Skeletal muscle tissue (tissue), 4 donors: ENCODE results near the gene GLCE. TPM values are rescaled to one million over a fixed set of nuclear protein-coding genes. Genes with fewer than 3 reads are reported as not detected.
"Not testable (repeated sequence)": the region's sequence is repeated elsewhere in the genome, so short reads cannot be mapped to it uniquely, and the experiment has no call there.

Experiments
- H3K27ac ChIP-seq: one replicate; pipeline ENCODE4 v1.7.0; 2013; ENCODE audit warnings: mild to moderate bottlenecking, low read depth, low read length, inconsistent platforms
- H3K27me3 ChIP-seq, 3 donors: one replicate each; pipeline ENCODE4 v1.7.0; 2013; ENCODE audit warnings: low read length in 3 of 3; ENCODE audit not compliant: control insufficient read depth in 3 of 3, insufficient read depth in 3 of 3
- H3K36me3 ChIP-seq, 3 donors: one replicate each; pipeline ENCODE4 v1.7.0; 2013; ENCODE audit warnings: low read length in 3 of 3; ENCODE audit not compliant: control insufficient read depth in 3 of 3, insufficient read depth in 3 of 3
- H3K4me1 ChIP-seq, 3 donors: one replicate each; pipeline ENCODE4 v1.7.0; 2013; ENCODE audit warnings: low read length in 3 of 3, mild to moderate bottlenecking in 3 of 3; ENCODE audit not compliant: control insufficient read depth in 3 of 3, insufficient read depth in 3 of 3
- H3K4me3 ChIP-seq, 3 donors: one replicate each; pipeline ENCODE4 v1.7.0; 2013; ENCODE audit warnings: low read length in 3 of 3
- H3K9ac ChIP-seq, 3 donors: one replicate each; pipeline ENCODE4 v1.7.0; 2013; ENCODE audit warnings: low read length in 3 of 3, mild to moderate bottlenecking in 3 of 3, moderate library complexity in 2 of 3, low read depth in 1 of 3
- H3K9me3 ChIP-seq, 3 donors: one replicate each; pipeline ENCODE4 v1.7.0; 2013; ENCODE audit warnings: low read length in 3 of 3; ENCODE audit not compliant: control insufficient read depth in 3 of 3
- total RNA-seq: library from RNA; depleted of rRNA; stranded (reverse); fragments of >200 nt; gene quantifications from one replicate; pipeline ENCODE4 v1.2.3, GENCODE V29; 2014
- donor health status: Osteomylitis.

Gene GLCE
- total RNA-seq, 1 donor from 2014 or later, result 38.6 TPM

DNA sequence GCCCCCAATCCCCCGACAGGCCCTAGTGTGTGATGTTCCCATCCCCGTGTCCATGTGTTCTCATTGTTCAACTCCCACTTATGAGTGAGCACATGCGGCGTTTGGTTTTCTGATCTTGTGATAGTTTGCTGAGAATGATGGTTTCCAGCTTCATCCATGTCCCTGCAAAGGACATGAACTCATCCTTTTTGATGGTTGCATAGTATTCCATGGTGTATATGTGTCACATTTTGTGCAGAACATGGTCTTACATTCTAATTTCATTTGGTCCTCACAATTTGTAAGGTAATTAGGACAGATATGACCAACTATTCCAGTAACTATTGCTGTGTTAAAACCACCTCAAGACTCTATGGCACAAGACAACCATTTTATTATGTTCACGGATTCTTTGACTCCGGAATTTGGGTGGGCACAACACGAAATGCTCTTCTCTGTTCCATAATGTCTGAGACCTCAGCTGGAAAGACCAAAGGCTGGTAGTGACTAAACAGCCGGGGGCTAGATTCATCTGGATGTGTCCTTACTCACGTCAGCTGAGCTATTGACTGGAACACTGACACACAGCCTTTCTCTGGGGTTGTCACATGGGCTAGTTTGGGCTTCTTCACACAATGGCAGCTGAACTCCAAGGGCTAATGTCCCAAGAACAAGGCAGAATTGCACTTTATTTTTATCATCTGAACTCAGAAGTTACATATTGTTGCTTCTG lies 13.6 kb upstream of the GLCE start:
- Histone ChIP-seq H3K4me1 (no peaks in the 10 kb centered on the region), H3K9me3 (no peaks in the 10 kb centered on the region), H3K36me3 (no peaks in the 10 kb centered on the region), H3K27ac (no peak overlapping the region), H3K27me3 (peaks cover 2 to 20% (median 11%) of the 10 kb centered on the region in 3 donors), H3K9ac (no peak overlapping the region), H3K4me3 (no peak overlapping the region)

DNA sequence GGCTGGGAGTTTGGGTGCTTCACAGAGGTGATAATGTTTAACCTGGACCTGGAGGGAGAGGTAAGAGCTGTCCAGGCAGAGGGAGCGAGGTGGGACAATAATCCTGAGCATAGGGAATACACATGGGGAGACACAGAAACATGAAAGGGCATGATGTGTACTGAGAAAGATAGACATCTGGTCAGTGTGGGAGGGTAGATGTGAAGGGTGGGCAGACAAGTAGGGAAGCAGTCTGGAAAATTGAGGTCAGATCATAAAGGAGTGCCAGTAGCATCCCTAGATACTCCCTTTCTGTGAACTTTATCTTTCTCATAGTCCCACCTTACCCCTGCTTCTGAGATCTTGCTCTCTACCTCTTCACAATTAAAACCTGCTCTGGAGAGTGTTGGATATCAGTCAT lies 12.0 kb upstream of the GLCE start:
- no peaks in the 10 kb centered on the region for H3K36me3 ChIP-seq
- H3K27ac ChIP-seq, result no peak overlapping the region
- H3K4me3 ChIP-seq, result no peak overlapping the region
- H3K4me1 ChIP-seq, result no peaks in the 10 kb centered on the region
- no peak overlapping the region for H3K9ac ChIP-seq
- no peaks in the 10 kb centered on the region for H3K9me3 ChIP-seq
- peaks cover 2 to 16% (median 8%) of the 10 kb centered on the region in 3 donors for H3K27me3 ChIP-seq

DNA sequence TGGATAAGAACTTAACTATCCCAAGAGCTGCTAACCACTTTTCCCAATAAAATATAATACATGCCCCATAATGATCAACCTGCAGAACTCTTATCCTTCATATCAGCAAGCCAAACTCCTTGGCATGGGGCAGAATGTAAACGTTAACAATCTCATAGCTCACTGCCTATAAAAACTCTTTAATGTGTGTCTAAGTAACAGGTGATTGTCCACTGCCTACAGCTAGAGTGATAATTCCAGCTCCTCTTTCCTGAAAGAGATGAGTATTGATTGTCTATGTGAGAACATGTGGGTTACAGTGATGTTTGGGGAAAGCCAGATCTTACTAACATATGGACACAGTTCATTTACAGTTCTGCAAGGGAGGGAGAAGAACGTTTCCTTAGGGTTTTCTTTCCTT lies 11.3 kb upstream of the GLCE start:
- Histone ChIP-seq H3K27me3 (peaks cover 2 to 10% (median 8%) of the 10 kb centered on the region in 3 donors), H3K36me3 (no peaks in the 10 kb centered on the region), H3K27ac (no peak overlapping the region), H3K9me3 (no peaks in the 10 kb centered on the region), H3K9ac (no peak overlapping the region), H3K4me3 (no peak overlapping the region), H3K4me1 (no peaks in the 10 kb centered on the region)

DNA sequence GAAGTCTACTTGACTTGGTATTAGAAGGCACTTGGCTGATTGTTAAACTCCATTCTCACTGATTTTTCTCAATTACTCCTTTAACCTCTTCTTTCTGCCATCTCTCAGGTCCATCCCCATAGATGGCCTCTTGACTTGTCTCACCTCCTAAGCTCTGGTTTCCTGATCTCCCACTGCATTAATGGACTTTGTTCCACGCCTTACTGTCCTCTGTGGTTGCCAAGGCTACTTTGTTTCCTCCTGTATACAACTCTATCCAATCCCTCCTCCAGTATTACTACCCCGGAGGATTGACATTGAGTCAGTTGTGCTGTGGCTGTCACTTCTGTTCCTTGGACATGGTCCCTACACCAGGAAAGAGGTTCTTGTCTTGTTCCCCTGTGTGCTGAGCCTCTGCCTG lies 10.6 kb upstream of the GLCE start:
- Histone ChIP-seq H3K27me3 (peaks cover 2 to 10% (median 5%) of the 10 kb centered on the region in 3 donors), H3K4me1 (no peaks in the 10 kb centered on the region), H3K27ac (no peak overlapping the region), H3K9ac (no peak overlapping the region), H3K9me3 (no peaks in the 10 kb centered on the region), H3K4me3 (no peak overlapping the region), H3K36me3 (no peaks in the 10 kb centered on the region)

DNA sequence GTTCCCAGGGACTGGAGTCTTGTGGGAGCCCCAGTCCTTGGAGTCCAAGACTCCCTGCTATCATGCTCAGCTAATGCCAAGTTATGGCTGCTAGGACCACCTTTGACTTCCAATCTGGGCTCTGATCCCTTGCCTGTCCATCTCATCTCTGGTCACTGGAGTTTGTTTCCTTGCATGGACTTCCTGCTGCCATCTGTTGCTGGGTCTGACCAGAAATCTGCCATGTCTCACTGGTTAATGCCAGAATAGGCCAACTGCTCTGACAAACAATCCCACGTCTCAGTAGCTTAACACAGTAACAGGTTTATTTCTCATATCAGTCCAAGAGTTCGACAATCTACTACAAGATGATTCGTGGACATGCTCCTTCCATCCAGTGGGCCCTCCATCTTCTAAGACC lies 10.1 kb upstream of the GLCE start:
- no peak overlapping the region for H3K9ac ChIP-seq
- peaks cover 2 to 10% (median 5%) of the 10 kb centered on the region in 3 donors for H3K27me3 ChIP-seq
- no peak overlapping the region for H3K4me3 ChIP-seq
- no peak overlapping the region for H3K27ac ChIP-seq
- no peaks in the 10 kb centered on the region for H3K36me3 ChIP-seq
- H3K9me3 ChIP-seq, result no peaks in the 10 kb centered on the region
- no peaks in the 10 kb centered on the region for H3K4me1 ChIP-seq

DNA sequence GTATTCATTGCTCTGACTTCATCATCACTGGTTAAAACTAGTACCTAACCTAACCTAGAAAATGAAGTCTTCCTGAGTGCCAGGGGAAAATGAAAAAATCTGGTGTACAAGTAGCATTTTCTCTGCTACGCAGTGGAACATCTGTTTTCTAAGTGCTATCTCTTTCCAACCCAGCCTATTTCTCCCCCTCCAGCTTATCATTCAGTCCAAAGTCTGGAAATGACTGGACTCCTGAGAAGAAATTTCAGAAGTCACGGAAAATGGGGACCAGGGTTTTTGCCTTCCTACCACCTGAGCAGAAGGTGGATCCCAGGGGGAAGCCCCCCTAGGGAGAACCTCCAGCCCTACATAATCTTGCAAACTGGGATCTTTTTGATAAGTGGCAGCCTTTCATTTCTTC lies 9.6 kb upstream of the GLCE start:
- Histone ChIP-seq H3K36me3 (no peaks in the 10 kb centered on the region), H3K9ac (no peak overlapping the region), H3K4me1 (no peaks in the 10 kb centered on the region), H3K27me3 (peaks cover 0 to 6% (median 5%) of the 10 kb centered on the region in 3 donors), H3K4me3 (no peak overlapping the region), H3K9me3 (no peaks in the 10 kb centered on the region), H3K27ac (no peak overlapping the region)

DNA sequence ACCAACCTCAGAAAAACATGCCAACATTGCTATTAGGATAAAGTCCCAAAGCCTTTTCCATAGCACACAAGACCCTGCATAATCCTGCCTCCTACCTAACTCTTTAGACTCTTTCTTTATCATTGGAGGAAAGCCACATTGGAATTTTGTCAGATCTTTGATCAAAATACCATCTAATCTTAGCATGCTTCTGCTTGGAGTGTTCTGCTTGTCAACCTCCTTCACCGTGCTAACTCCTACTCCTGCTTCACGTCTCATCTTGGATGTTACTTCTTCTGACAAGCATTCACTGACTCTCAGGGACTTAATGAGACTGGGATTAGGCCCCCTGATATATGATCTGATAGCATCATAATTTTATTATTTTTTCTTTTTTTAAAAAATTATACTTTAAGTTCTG lies 7.4 kb upstream of the GLCE start:
- Histone ChIP-seq H3K4me3 (no peak overlapping the region), H3K27ac (no peak overlapping the region)

DNA sequence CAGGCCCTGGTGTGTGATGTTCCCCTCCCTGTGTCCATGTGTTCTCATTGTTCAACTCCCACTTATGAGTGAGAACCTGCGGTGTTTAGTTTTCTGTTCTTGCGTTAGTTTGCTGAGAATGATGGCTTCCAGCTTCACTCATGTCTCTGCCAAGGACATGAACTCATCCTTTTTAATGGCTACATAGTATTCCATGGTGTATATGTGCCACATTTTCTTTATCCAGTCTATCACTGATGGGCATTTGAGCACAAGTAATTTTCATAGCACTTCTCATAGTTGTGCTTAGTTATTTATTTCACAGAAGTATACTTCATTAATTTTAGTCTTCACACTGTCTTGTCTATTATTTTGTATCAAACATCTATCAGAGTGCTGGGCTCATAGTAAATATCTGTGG lies 6.8 kb upstream of the GLCE start:
- not testable (repeated sequence) for H3K27me3 ChIP-seq, H3K9me3 ChIP-seq, H3K4me3 ChIP-seq, H3K36me3 ChIP-seq, H3K4me1 ChIP-seq, H3K27ac ChIP-seq, H3K9ac ChIP-seq

More for the DNA sequence above, 7.4 kb upstream of the GLCE start:
- Histone ChIP-seq H3K9me3 (no peaks in the 10 kb centered on the region), H3K27me3 (peaks cover 0 to 6% (median 5%) of the 10 kb centered on the region in 3 donors), H3K9ac (no peak overlapping the region), H3K36me3 (no peaks in the 10 kb centered on the region), H3K4me1 (no peaks in the 10 kb centered on the region)

DNA sequence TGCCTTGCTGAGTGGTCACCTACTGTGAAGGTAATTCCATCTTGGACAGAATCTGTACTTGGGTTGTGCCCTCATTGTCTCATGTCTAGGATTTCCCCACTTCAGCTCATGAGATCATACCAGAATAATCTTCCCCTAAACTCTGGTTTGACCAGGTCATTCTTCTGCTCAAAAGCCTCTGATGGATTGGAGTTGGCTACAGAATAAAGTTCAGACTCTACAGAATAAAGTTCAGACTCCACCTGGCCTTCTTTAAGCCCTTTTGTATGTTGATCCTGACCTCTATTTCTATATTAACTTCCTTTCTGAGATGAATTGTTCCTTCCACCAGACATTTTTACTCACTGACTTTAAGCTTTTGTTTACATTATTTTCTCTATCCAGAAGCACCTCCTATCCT lies 6.4 kb upstream of the GLCE start:
- Histone ChIP-seq H3K9me3 (no peaks in the 10 kb centered on the region), H3K4me1 (no peaks in the 10 kb centered on the region), H3K27me3 (peaks cover 0 to 6% (median 5%) of the 10 kb centered on the region in 3 donors), H3K27ac (no peak overlapping the region), H3K9ac (no peak overlapping the region), H3K4me3 (no peak overlapping the region), H3K36me3 (no peaks in the 10 kb centered on the region)

DNA sequence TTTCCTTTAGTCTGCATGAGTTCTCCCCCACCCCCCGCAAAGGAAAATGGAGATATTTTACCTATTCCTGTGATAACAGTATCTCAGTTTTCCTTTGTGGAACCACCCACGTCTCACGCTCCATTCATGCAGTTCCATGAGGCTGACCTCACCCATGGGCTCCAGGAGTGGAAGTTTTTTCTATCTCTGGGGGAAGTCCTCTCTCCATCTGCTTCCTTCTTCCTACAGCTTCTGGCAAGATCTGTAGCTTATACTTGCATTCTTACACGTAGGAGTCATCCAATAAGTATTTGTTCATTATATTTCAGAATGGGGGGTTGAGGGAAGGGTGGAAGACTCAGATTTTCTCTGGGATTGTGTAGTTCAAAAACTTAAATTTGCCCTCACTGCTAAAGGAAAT lies 5.8 kb upstream of the GLCE start:
- peaks cover 0 to 6% (median 5%) of the 10 kb centered on the region in 3 donors for H3K27me3 ChIP-seq
- H3K4me3 ChIP-seq, result no peak overlapping the region
- no peak overlapping the region for H3K9ac ChIP-seq
- H3K9me3 ChIP-seq, result no peaks in the 10 kb centered on the region
- H3K27ac ChIP-seq, result no peak overlapping the region
- H3K36me3 ChIP-seq, result no peaks in the 10 kb centered on the region
- peaks cover 0 to 1% (median under 1%) of the 10 kb centered on the region in 3 donors for H3K4me1 ChIP-seq
